ENCODE data around the gene PHACTR3. TPM values are rescaled to one million over a fixed set of nuclear protein-coding genes. Genes with fewer than 3 reads are reported as not detected.

PHACTR3 gene
- polyA plus RNA-seq, 4 donors: 2.4 to 13.6 (median 11.2) TPM

DNA sequence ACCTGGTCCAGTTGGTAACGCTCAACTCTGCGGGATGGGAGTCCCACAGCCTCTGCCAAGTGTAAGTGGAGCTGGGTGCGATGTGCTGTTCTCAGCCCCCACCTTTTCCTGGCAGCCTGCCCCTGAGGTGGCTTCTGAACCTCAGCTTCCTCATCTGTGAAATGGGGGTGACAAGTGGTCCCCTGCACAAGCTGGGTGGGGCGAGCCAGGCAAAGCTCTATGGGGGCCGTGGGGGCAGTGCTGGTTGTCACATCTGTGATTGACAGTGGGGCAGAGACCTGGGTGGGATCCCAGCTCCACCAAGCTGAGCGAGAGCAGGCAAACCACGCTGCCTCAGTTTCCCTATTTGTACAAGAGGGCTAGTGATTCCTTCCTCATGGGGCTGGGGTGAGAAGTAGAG, 166.5 kb downstream of the PHACTR3 start:
- no peak for DNase-seq (ENCODE audit: low read depth in 4 of 4, low spot score in 3 of 4)

DNA sequence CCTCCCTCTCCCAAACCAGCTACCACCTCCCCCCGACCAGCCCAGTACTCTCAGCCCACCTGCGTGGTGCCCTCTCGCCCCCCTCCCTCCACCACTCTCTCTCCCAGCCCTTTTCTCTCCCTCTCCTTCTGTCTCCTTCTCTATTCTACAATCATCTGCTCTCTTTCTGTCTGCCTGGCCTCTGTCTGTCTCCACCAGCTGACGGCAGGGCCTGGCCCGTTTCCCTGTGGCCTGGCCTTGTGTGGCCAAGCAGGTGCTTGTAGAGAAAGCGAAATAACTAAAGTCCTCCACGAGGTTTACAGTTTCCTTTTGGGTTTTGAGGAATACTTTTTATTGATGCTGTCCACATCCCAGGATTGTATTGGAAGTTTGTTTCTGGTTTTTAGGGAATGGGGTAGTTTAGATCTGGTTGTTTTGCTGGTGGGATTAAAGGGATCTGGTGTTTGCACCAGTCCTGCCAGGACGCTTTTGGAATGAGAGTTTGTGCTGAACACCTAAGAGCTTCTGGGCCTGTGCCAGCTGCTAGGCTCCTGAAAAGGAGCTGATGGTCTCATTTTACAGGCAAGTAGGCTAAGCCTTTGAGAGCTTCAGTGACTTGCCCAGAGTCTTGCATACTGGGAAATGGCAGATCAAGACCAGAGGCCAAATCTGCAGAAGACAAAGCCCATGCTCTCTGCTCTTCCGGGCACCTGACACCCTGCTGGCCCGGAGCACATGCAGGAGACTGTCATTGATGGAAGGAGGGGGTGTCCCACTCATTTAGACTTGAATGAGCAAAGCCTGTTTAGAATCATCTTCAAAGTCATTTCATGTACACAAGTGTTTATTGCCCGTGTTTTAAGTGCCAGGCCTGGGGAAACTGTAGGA, 167.4 kb downstream of the PHACTR3 start:
- DNase-seq (ENCODE audit: low read depth in 4 of 4, low spot score in 3 of 4): no peak

DNA sequence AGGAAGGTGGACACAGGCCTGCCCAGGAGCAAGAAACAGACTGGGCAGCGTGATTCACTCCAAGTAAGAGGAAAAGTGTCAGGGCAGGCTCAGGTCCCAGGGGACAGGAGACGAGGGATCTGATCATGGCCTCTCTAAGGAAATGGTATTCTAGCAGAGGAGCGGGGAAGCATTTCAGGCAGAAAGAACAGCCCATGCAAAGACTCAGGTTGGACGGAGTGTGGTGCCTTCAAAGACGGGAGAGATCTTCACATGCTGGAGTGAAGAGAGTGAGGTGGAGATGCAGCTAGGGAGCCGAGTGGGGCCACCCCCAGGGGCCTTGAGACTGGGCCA, 168.0 kb downstream of the PHACTR3 start:
- DNase-seq (ENCODE audit: low read depth in 4 of 4, low spot score in 3 of 4): no peak

DNA sequence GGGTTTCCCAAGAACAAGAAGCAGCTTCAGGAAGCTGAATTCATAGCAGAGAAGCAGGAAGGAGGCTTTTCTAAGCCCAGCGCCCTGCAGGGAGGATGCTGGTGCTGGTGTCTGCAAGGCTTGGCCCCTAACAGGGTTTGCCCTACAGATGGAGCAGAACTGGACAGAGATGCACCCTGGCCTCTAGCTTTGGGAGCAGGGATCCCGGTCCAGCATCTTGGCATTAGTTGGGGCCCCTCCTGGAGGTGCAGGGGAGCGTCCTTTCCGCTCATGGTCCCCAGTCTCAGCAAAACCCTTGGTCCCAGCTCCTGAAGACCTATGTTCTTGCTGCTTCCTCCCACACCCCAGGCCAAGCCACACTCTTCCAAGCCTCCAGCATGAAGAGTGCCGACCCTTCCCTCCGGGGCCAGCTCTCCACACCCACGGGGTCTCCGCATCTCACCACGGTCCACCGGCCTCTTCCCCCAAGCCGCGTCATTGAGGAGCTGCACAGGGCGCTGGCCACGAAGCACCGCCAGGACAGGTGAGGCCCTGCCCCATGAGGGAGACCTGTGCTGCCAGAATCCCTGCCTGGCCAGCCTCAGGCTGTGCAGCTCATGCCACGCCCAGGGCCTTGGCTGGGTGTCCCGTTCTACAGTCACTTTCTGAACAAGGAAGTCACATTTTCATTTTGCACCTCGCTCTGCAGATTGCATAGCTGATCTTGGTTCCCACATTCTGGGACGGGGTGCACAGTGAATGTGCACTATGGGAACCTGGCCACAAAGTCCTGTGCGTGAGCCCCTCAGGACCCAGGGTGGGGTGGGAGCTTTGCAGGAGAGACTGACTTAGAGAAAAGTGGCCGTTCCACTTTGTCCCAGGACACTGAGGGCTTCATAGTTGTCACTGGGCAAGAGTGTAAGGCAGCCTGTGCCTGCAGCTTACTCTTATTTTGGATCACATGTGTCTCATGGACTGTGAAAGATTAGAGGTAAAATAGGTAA, 168.9 kb downstream of the PHACTR3 start:
- DNase-seq (ENCODE audit: low read depth in 4 of 4, low spot score in 3 of 4): no peak

DNA sequence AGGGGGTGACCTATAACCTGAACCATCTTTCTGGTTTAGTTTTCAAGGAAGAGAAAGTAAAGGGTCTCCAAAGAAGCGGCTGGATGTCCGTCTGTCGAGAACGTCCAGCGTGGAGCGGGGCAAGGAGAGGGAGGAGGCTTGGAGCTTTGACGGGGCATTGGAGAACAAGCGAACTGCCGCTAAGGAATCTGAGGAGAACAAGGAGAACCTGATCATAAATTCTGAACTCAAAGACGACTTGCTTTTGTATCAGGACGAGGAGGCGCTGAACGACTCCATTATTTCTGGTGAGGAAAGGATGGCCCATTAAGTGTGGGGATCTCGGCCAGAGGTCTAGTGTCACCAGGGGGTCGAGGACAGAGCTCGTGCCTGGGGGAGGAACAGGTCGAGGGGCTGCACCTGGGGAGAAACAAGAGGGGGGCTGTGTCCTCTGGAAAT, 169.9 kb downstream of the PHACTR3 start:
- no peak for DNase-seq (ENCODE audit: low read depth in 4 of 4, low spot score in 3 of 4)

DNA sequence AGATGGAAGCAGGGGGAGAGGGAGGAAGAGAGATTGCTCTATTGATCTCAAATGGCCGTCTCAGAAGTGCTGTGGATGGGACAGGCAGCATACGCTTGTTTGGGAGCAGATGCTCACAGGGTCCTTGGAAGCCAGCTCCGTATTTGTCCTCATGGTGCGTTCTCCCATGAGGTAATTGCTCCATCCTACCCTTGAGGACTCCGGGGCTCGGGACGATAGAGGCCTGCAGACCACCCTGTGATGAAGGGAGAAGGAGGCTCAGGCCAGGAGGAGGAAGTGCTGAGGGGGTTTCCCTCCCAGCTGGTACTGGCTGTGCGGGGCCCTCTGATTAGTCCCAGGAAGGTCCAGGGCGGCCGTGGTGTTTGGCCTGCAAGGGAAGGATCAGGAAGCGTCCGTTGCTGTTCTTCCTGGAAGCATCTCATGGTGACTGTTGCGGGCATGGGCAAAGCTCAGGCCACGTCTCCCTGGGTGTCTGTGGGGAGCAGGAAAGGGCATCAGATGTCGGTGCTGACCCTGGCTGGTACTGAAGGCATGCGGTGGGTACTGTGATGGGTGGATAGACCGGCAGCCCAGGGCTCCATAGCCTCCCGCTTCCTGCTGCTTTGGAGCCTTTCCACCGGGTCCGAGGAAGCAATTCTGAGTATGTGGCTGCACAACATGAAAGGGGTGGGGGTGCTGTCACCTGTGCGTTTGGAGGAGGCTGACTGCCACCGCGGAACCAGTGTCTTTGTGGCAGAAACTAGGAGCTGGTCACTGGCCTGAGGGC, 170.8 kb downstream of the PHACTR3 start:
- DNase-seq (ENCODE audit: low read depth in 4 of 4, low spot score in 3 of 4): no peak

DNA sequence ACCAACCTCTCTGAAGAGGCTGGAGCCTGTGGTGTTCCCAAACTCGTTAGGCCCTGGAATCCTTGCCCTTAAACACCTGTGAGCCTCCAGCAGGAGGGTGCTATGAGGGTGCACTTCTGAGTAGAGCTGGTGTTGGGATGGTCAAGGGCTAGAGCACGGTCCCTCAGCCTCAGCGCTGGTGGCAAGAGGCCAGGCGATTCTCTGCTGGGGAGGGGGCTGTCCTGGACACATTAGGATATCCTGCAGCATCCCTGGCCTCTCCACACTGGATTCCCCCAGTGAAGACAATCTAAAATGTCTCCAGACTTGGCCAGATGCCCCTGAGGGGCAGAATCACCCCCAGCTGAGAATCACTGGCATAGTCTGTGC, 171.3 kb downstream of the PHACTR3 start:
- DNase-seq (ENCODE audit: low read depth in 4 of 4, low spot score in 3 of 4): no peak

DNA sequence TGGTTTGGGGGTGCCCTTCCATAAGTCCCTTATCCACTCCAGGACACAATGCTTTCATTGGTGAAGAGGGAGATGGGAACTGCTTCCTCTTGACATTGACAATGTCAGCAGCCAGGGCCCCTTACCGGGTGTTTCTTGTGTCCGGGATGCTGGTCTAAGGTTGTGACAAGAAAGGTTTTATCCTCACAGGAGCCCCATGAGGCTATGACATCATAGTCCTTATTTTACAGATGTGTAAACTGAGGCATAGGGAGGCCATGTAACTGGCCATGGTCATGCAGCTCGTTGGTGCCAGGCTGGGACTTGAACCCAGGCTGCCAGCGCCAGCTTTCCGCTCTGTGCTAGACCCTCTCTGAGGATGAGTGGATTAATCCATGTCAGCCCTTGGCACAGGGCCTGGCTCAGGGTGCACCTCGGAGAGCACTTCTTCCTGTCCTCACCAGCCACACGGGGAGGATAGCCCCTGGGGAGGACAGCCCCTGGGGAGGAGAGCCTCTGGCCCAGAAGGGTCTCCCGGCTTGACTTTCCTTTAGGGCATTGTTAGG, 171.8 kb downstream of the PHACTR3 start:
- DNase-seq (ENCODE audit: low read depth in 4 of 4, low spot score in 3 of 4): no peak

DNA sequence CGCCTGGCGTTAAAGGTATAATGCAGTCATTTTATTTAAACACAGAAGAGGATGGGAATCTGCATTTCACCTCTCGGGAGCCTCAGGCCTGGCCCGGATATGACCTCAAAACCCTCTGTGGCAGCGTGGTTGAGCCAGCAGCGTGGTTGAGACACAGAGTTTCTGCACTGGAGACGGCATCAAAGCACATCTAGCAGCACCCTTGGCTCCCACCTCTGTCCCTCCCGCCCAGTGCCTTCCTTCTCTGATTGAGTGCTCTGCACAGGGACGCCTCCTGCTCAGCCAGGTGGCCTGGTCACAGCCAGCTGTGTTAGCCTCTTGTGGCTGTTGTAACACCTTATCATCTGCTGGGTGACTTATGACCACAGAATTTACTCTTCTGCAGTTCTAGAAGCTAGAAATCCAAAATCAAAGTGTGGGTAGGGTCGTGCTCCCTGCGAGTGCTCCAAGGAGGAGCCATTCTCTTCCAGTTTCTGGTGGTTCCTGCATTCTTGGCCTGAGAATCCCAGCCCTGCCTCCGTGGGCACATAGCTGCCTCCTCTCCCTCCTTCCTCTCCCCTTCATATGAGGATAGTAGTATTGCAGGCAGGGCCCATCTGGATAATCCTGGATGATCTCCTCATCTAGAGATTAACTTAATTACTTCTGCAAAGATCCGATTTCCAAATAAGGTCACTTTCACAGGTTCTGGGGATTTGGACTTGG, 172.4 kb downstream of the PHACTR3 start:
- no peak for DNase-seq (ENCODE audit: low read depth in 4 of 4, low spot score in 3 of 4)

DNA sequence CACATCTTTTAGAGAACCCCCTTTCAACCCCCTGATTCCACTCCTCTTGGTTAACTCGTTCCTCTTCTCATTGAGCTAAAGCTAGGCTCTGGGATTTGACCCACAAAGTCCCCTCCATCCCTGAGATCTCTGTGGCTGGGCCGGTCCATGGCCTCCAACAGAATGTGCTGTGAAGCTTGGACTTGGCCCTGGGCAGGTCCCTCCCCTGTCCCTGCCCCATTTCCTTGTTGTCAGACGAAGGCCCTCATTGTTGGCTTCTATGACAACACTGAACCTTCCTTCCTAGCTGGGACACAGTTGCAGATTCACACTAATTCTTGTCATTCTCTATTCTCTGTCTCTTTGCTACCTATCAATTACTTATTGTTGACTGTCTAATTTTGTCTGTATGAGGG, 173.0 kb downstream of the PHACTR3 start:
- no peak for DNase-seq (ENCODE audit: low read depth in 4 of 4, low spot score in 3 of 4)

DNA sequence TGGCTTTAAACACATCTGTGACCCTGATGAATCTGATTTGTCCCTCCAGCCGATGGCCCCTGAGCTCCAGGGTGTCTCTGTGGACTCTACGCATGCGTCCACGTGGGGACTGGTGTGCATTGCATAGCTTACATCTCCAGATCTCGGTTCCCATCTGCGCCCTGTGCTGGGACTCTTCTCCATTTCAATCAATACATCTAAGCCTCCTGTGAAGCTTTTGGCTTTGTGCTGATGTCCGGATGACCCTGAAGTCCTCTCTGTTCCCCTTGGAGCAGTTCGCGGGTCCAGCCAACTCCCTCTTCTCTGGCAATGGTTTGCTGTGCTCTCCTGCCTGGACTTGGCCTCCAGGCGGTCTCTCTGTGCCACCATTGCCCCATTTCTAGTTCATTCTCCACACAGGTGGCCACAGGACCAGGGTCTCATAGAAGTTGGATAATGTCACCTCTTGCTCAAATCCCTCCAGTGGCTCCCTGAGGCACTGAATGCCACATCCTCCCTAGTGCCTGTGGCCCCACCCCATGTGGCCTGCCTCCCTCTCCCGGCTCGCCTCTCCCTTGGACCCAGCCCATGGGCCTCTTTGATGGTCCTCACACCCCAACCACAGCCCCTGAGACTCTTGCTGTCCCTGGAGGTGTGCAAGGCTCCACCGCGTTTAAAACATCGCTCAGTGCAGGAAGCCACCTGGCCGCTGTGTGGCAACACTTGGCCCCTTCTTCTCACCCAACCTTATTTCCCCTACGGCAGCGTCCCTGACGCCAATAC, 173.7 kb downstream of the PHACTR3 start:
- DNase-seq (ENCODE audit: low read depth in 4 of 4, low spot score in 3 of 4): no peak

DNA sequence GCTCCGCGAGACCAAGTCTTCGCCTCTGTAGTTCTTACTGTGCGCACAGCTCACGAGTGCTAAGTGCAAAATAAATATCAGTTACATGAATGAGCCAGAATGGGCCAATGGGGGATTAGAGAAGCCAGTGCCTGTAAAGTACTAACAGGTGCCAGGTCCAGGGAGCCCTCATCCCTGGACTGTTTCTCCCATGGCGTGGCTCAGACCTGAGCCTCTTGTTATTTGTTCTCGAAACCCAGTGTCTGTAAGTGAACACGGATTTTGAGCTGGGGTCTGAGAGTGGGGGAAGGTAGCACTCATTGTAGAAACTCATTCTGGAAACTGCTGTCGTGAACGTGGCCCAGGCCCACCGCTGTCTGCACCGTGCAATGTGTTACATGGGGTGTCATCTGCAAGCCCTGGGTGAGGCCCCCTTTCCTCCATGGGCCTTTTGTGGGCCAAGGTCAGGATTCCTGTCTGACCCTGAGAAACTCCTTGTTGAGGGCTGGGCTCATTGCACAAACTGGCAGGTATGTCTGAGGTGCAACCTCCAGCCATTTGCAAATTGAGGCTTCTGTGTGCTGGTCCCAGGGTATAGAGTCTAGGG, 174.4 kb downstream of the PHACTR3 start:
- no peak for DNase-seq (ENCODE audit: low read depth in 4 of 4, low spot score in 3 of 4)

DNA sequence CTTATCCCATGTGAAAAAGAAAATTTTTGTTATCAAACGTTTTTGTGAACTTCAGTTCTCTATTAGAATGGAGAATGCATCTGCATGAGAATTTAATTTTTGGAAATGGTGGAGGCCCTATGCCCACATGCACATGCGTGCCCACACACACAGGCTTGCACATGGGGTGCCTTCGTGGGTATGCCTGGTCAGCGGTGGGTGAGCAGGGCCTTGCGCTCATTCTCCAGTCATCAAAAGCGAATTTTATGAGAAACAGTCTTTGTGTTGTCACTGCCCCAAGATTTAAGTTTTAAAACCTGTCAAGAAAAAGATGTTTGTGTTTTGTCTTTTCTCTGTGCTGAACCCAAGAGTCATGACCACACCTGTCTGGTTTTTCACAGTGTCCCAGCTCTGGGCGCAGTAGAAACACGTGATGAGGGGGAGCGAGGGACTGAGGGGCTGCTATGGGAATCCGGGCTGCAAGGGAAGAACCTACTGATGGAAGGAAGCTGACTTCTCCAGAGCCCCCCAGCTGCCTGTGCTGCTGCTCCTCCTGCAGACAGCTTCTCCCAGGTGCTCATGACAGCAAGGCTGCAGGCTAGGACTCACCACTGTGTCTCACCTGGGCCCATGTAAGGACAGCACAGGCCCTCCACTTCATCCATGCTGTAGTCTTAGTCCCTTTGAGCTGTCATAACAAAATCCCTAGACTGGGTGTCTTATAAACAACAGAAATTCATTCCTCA, 175.5 kb downstream of the PHACTR3 start:
- no peak for DNase-seq (ENCODE audit: low read depth in 4 of 4, low spot score in 3 of 4)

DNA sequence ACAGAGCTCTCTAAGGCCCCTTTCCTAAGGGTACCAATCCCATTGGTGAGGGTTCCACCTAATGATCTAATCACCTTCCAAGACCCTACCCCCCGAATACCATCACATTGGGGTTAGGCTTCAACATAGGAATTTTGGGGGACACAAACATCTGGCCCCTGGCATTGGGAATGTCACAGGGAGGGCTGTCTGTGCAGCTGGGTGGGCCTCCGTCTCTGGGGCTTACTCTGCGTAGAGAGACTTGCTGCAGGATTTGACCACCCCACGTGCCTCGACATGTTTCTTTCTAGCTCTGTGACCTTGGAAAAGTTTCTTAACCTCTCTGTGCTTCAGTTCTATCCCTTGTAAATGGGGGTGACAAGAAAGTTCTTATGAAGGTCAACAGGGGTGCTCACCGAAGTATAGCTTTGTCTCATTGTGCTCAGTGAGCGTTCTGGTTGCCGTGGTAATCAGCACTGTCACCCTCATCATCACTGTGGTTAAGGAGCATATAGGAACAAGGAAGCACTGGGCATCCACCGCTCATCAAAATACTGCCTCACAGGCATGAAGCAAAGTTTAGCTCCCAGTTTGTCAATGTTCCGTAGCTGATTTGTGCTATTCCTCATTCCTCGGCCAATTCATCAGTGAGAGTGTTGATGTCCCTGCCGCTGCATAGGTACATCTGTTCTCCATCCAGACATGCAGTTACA, 176.3 kb downstream of the PHACTR3 start:
- no peak for DNase-seq (ENCODE audit: low read depth in 4 of 4, low spot score in 3 of 4)

DNA sequence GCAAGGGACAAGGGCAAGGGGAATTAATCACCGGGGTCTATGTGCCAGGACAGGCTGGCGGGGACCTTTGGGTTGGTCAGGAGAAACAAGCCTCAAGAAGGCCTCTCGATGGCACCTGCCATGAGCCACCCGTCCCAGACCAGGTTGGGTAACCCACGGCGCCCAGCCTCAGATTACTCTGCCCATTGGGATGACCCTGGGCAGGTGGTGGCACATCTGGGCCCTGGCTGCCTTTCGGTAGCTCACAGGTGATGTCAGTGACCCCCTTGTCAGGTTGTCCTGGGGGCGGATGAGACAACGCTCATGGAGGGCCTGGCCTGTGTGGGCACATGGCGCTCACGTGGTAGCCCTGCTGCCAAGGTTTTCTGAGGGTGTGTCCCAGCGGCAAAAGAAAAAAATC, 176.9 kb downstream of the PHACTR3 start:
- no peak for DNase-seq (ENCODE audit: low read depth in 4 of 4, low spot score in 3 of 4)

DNA sequence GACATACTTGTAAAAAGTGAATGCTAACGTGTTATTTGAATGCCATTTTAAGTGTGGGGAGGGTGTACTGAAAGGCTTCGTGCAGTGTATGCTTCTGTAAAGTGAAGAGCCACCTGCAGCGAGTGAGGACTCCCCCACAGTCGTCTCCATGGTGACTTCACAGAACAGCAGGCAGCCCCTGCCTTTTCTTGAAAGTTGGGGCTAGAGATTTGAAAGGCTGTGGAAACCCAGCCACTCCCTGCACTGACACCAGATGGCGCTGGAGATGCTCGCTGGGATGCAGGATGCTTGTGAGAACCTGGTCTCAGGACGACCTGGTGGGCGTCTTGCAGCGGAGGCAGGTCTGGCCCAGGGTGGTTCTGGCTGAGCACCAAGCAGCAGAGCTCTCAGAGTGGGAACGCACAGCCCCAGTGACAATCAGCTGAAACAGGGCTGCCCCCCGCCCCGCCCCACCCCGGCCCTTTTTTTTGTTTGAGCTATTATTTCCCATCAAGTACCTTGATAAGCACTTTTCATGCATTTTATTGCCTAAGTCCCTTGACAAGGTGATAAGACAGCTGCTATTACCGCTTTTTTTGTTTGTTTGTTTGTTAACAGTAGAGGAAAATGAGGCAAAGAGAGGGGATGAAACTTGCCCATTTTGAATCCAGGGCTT, 178.8 kb downstream of the PHACTR3 start:
- peak; percentile 18 to 58 (median 34) for DNase-seq (ENCODE audit: low read depth in 4 of 4, low spot score in 3 of 4)

DNA sequence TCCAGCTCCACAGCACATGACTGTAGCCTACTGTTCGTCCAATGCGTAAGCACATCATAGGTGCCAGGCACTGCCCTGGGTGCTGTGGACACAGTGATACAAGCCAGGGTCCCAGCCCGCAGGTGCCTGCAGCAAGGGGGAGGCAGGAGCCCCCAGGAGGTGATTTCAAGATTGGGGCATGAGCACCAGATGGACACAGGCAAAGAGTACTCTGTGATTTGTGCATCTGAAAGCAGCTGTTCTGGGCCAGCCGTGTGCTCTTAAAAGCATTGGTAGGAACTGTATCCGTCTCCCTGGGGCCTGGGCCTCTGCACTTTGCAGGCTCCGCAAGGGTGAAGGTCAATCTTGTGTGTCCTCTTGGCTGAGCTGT, 179.3 kb downstream of the PHACTR3 start:
- DNase-seq (ENCODE audit: low read depth in 4 of 4, low spot score in 3 of 4): no peak
